B cell (primary cell): ENCODE measurements around the gene ARL11. TPM values are rescaled to one million over a fixed set of nuclear protein-coding genes. Genes with fewer than 3 reads are reported as not detected.
A peak's percentile ranks its signal among the peaks of the same experiment; 100 is the strongest.
"Not testable (repeated sequence)": the region's sequence is repeated elsewhere in the genome, so short reads cannot be mapped to it uniquely, and the experiment has no call there.

Source experiments
- ATAC-seq: fragments of 200-7000 bp; cut with Tn5 transposase; one replicate; pipeline ENCODE4 v1.10.0; 2021; ENCODE audit warnings: low read depth, mild to moderate bottlenecking, moderate number of reproducible peaks, moderate library complexity
- CTCF ChIA-PET: fragments of 350-600 bp; sonication (Branson Sonifier 250); formaldehyde crosslinking; loops from one replicate; lab custom pipeline; 2021; ENCODE audit warnings: antibody characterized with exemption, inconsistent platforms; lab: Charles Lee
- POLR2A ChIA-PET: fragments of 350-600 bp; sonication (Branson Sonifier 250); formaldehyde crosslinking; loops from one replicate; lab custom pipeline; 2021; ENCODE audit warnings: antibody characterized with exemption; lab: Charles Lee
- DNase-seq: peaks from one replicate; pipeline ENCODE4 v3.0.0; 2013
- H2AFZ ChIP-seq: 2 replicates; pipeline ENCODE4 v1.6.1; 2012; ENCODE audit warnings: mild to moderate bottlenecking, low read depth, low read length; ENCODE audit not compliant: insufficient read depth, poor library complexity, severe bottlenecking
- H3K27ac ChIP-seq, 2 donors: 1 replicate in 1 of 2; 2 replicates in 1 of 2; pipeline ENCODE4 v1.5.1; 2012 to 2013; ENCODE audit warnings: low read length in 2 of 2, mild to moderate bottlenecking in 2 of 2, moderate library complexity in 1 of 2
- H3K27me3 ChIP-seq, 4 experiments: fragments of 200-600 bp in 1 of 4; sonication (generic) in 1 of 4; replicated peaks in 1 of 4; 1 replicate in 2 of 4; 2 replicates in 2 of 4; pipeline versions ENCODE4 v1.6.1 to v1.7.0; 2013 to 2016; ENCODE audit warnings: low read length in 3 of 4, mild to moderate bottlenecking in 2 of 4, mixed read lengths in 1 of 4, moderate library complexity in 1 of 4; ENCODE audit not compliant: insufficient read depth in 4 of 4, control insufficient read depth in 3 of 4; ENCODE audit errors: control extremely low read depth in 1 of 4
- H3K36me3 ChIP-seq, 2 experiments: replicated peaks in 1 of 2; 1 replicate in 1 of 2; 2 replicates in 1 of 2; pipeline versions ENCODE4 v1.6.1 to v1.7.1; 2013; ENCODE audit warnings: low read length in 1 of 2; ENCODE audit not compliant: insufficient read depth in 2 of 2, control insufficient read depth in 1 of 2; ENCODE audit errors: control extremely low read depth in 1 of 2, extremely low read depth in 1 of 2
- H3K4me1 ChIP-seq, 2 donors: fragments of 200-600 bp in 1 of 2; sonication (generic) in 1 of 2; 1 replicate in 1 of 2; 2 replicates in 1 of 2; pipeline versions ENCODE4 v1.5.1 to v1.6.1; 2013 to 2017; ENCODE audit warnings: low read length in 2 of 2; ENCODE audit not compliant: control insufficient read depth in 2 of 2, insufficient read depth in 2 of 2
- H3K4me2 ChIP-seq: replicated peaks from 2 replicates; pipeline ENCODE3; 2012; ENCODE audit warnings: mild to moderate bottlenecking, low read depth, low read length; ENCODE audit not compliant: poor library complexity, severe bottlenecking
- H3K4me3 ChIP-seq, 5 experiments: fragments of 200-600 bp in 1 of 5; sonication (generic) in 1 of 5; 1 replicate in 3 of 5; 2 replicates in 2 of 5; pipeline versions ENCODE4 v1.5.1 to v1.7.0; 2011 to 2016; ENCODE audit warnings: low read length in 4 of 5, mild to moderate bottlenecking in 4 of 5, low read depth in 2 of 5, control low read depth in 1 of 5, moderate library complexity in 1 of 5; ENCODE audit not compliant: insufficient read depth in 1 of 5; ENCODE audit errors: control extremely low read depth in 1 of 5, extremely low read depth in 1 of 5
- H3K79me2 ChIP-seq: fragments of 200-600 bp; sonication (generic); one replicate; pipeline ENCODE4 v1.6.0; 2016; ENCODE audit warnings: low read length; ENCODE audit not compliant: control insufficient read depth, insufficient read depth
- H3K9ac ChIP-seq: fragments of 200-600 bp; sonication (generic); 2 replicates; pipeline ENCODE4 v1.6.1; 2017; ENCODE audit warnings: mild to moderate bottlenecking, low read length, moderate library complexity
- H3K9me3 ChIP-seq, 3 donors: one replicate each; pipeline versions ENCODE4 v1.6.1 to v1.7.1; 2013; ENCODE audit warnings: low read length in 2 of 3; ENCODE audit not compliant: control insufficient read depth in 2 of 3, insufficient read depth in 1 of 3; ENCODE audit errors: control extremely low read depth in 1 of 3
- H4K20me1 ChIP-seq: 2 replicates; pipeline ENCODE4 v1.6.0; 2012; ENCODE audit warnings: mild to moderate bottlenecking, low read length; ENCODE audit not compliant: insufficient read depth, control insufficient read depth, poor library complexity, severe bottlenecking
- H3K27ac Mint-ChIP-seq: one replicate; pipeline ENCODE4 v1.8.0; 2021; ENCODE audit warnings: mixed read lengths
- H3K27me3 Mint-ChIP-seq: one replicate; pipeline ENCODE4 v1.8.0; 2021; ENCODE audit warnings: mixed read lengths
- H3K4me1 Mint-ChIP-seq: one replicate; pipeline ENCODE4 v1.8.0; 2021; ENCODE audit warnings: mixed read lengths
- H3K4me3 Mint-ChIP-seq: one replicate; pipeline ENCODE4 v1.8.0; 2021; ENCODE audit warnings: mixed read lengths
- H3K9me3 Mint-ChIP-seq: one replicate; pipeline ENCODE4 v1.8.0; 2022; ENCODE audit warnings: mixed read lengths; ENCODE audit not compliant: insufficient read depth
- EZH2 ChIP-seq: IDR thresholded peaks from 2 replicates; pipeline ENCODE4 v1.6.1; 2012; ENCODE audit warnings: borderline replicate concordance, low read depth, mild to moderate bottlenecking, moderate library complexity, low read length; ENCODE audit not compliant: insufficient read depth, poor library complexity, severe bottlenecking
- WGBS: methylation state at CpG from one replicate; pipeline ENCODE4 v1.1.5; 2013; ENCODE audit warnings: missing lambda C conversion rate; ENCODE audit not compliant: insufficient coverage; 5-methylcytosine and 5-hydroxymethylcytosine counted together
- intact Hi-C: fragments of 100-400 bp; cut with micrococcal nuclease; formaldehyde crosslinking; loops from one replicate; pipeline ENCODE4 v1.10.0; 2022
- polyA plus RNA-seq: library from polyadenylated mRNA; depleted of rRNA; stranded (reverse); fragments of >200 nt; gene quantifications from 2 replicates; pipeline ENCODE4 v1.2.3, GENCODE V29; 2012
- total RNA-seq, 2 donors: library from RNA; stranded (reverse); fragments of 120-200 nt in 1 of 2; gene quantifications; 1 replicate in 1 of 2; 2 replicates in 1 of 2; pipeline versions ENCODE4 v1.2.3 to v1.2.4, GENCODE V29; 2013 to 2022
- TF ChIP-seq, protein P1 (sequence below): fragments of 200-600 bp; IDR thresholded peaks from one replicate; pipeline ENCODE4 v1.8.0; 2022; ENCODE audit warnings: antibody characterized with exemption, mild to moderate bottlenecking

The ARL11 gene
- total and polyA plus RNA-seq, 2 donors (not counting 1 experiment from before 2014, with no cell fraction given): 5.8 to 21.4 TPM

DNA sequence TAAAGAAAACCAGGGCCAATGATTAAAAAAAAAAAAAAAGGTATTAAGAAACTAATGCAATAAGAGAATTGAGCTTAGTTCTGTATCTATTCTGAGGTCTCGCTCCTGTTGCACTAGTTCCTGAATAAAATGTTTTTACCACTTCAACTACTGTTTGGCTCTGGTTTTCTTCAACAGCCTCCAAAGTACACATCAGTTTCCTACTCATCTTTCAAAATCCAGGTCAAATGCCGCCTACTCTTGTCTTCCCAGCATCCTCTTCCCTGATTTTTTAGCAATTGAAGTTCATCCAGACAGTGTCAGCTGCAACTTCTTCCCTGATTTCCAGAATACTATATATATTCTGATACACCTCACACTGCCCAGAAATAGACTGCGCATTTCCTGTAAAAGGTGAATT is 41.6 kb upstream of the ARL11 start:
- TF ChIP-seq EZH2: no peak
- TF ChIP-seq, protein P1, sequence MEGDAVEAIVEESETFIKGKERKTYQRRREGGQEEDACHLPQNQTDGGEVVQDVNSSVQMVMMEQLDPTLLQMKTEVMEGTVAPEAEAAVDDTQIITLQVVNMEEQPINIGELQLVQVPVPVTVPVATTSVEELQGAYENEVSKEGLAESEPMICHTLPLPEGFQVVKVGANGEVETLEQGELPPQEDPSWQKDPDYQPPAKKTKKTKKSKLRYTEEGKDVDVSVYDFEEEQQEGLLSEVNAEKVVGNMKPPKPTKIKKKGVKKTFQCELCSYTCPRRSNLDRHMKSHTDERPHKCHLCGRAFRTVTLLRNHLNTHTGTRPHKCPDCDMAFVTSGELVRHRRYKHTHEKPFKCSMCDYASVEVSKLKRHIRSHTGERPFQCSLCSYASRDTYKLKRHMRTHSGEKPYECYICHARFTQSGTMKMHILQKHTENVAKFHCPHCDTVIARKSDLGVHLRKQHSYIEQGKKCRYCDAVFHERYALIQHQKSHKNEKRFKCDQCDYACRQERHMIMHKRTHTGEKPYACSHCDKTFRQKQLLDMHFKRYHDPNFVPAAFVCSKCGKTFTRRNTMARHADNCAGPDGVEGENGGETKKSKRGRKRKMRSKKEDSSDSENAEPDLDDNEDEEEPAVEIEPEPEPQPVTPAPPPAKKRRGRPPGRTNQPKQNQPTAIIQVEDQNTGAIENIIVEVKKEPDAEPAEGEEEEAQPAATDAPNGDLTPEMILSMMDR: no peak
- no peaks in the 10 kb centered on the region for H3K27me3 ChIP-seq
- intact Hi-C loops: loop anchor here (2.0 kb wide), 1 partner anchor 92 kb away; the partner anchor contains the start of gene PHF11

DNA sequence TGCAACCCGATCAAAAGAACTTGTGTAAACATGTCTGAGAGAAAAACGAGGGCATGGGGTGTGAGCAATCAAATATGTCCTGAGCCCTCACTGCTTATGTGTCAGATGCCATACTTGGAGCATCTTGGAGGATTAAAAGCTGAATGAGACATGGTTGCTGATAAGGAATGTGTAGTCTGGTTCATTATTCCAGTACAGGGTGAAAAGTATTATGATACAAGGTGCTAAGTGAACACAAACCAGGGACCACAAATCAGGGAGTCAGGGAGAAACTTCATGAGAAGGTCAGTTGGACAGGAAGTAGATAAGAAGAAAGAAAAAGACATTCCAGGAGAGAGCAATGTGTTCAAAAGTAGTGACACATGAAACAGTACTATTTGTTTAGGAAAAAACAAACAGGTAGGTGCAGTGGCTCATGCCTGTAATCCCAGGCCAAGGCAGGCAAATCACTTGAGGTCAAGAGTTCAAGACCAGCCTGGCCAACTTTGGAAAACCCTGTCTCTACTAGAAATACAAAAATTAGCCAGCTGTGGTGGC is 40.9 kb upstream of the ARL11 start:
- DNase-seq (no peak), ATAC-seq (no peak)
- Mint-ChIP-seq H3K4me1 (peaks cover 16% of the 10 kb centered on the region), H3K27me3 (no peaks in the 10 kb centered on the region), H3K9me3 (no peaks in the 10 kb centered on the region), H3K27ac (no peak overlapping the region), H3K4me3 (no peak overlapping the region)
- no peak overlapping the region for H3K27ac ChIP-seq
- no peaks in the 10 kb centered on the region for H4K20me1 ChIP-seq
- H3K27me3 ChIP-seq: no peaks in the 10 kb centered on the region
- intact Hi-C loops: loop anchor here (2.0 kb wide), 1 partner anchor 93 kb away; the partner anchor contains the start of gene PHF11
- 83% methylated on average over 2 of the region's 2 CpGs for WGBS
- H3K4me2 ChIP-seq: no peak overlapping the region
- ChIA-PET CTCF (no interaction called here), POLR2A (no interaction called here)
- H3K9me3 ChIP-seq: no peaks in the 10 kb centered on the region
- H3K4me1 ChIP-seq: peaks cover 9 to 15% of the 10 kb centered on the region in 2 donors
- TF ChIP-seq, protein P1: no peak
- no peak for TF ChIP-seq EZH2
- H3K4me3 ChIP-seq: no peak overlapping the region
- H3K79me2 ChIP-seq: peaks cover 22% of the 10 kb centered on the region
- peak overlapping the region; percentile 30 for H2AFZ ChIP-seq
- no peaks in the 10 kb centered on the region for H3K36me3 ChIP-seq
- H3K9ac ChIP-seq: no peak overlapping the region

More for the DNA sequence above, 41.6 kb upstream of the ARL11 start:
- ATAC-seq (no peak), DNase-seq (no peak)
- no peak overlapping the region for H3K9ac ChIP-seq
- peak overlapping the region; percentile 30 for H2AFZ ChIP-seq
- peak overlapping the region; percentile 27 for H3K27ac Mint-ChIP-seq
- peaks cover 17% of the 10 kb centered on the region for H3K4me1 Mint-ChIP-seq
- H3K27me3 Mint-ChIP-seq: no peaks in the 10 kb centered on the region
- H3K4me3 Mint-ChIP-seq: peak overlapping the region; percentile 96
- H3K4me2 ChIP-seq: no peak overlapping the region
- no peaks in the 10 kb centered on the region for H3K9me3 Mint-ChIP-seq
- CTCF ChIA-PET: interaction anchor here (0.6 kb wide), 1 partner anchor 152 kb away, joined by 3 read pairs; no protein-coding TSS in a partner anchor
- H3K4me3 ChIP-seq: no peak overlapping the region
- no peaks in the 10 kb centered on the region for H3K9me3 ChIP-seq
- peaks cover 9 to 15% of the 10 kb centered on the region in 2 donors for H3K4me1 ChIP-seq
- no peaks in the 10 kb centered on the region for H4K20me1 ChIP-seq
- POLR2A ChIA-PET: interaction anchor here (1.4 to 2.3 kb wide), 3 partner anchors 91 to 143 kb away, joined by 5 to 6 read pairs (median 5); partner anchors contain the start of genes CAB39L, PHF11 and SETDB2
- peaks cover 22% of the 10 kb centered on the region for H3K79me2 ChIP-seq
- H3K36me3 ChIP-seq: no peaks in the 10 kb centered on the region
- 100% methylated on average over 1 of the region's 3 CpGs for WGBS
- H3K27ac ChIP-seq: no peak overlapping the region

GRCh38 chr13:49590714-49591113 is 37.6 kb upstream of the ARL11 start:
- H3K4me1 ChIP-seq, H3K4me2 ChIP-seq, H3K27ac Mint-ChIP-seq, H3K27me3 Mint-ChIP-seq, H3K27me3 ChIP-seq, H3K9ac ChIP-seq, H3K9me3 Mint-ChIP-seq, H3K27ac ChIP-seq, H3K4me1 Mint-ChIP-seq, H4K20me1 ChIP-seq, H3K79me2 ChIP-seq, DNase-seq, H3K36me3 ChIP-seq, POLR2A ChIA-PET, H3K9me3 ChIP-seq, ATAC-seq, H3K4me3 ChIP-seq, H3K4me3 Mint-ChIP-seq, H2AFZ ChIP-seq, intact Hi-C loops: not testable (repeated sequence)
- whole genome bisulfite sequencing: 83% methylated on average over 1 of the region's 3 CpGs
- CTCF ChIA-PET: interaction anchor here (1.0 to 1.3 kb wide), 2 partner anchors 10 to 16 kb away, joined by 4 to 5 read pairs; no protein-coding TSS in a partner anchor
